DMS 273 (cell line): ENCODE results near the gene BCKDK.

Source experiments
- DNase-seq: peaks from one replicate; lab custom pipeline; 2025; ENCODE audit not compliant: unreplicated experiment; lab: John Stamatoyannopoulos, UW

BCKDK gene

DNA sequence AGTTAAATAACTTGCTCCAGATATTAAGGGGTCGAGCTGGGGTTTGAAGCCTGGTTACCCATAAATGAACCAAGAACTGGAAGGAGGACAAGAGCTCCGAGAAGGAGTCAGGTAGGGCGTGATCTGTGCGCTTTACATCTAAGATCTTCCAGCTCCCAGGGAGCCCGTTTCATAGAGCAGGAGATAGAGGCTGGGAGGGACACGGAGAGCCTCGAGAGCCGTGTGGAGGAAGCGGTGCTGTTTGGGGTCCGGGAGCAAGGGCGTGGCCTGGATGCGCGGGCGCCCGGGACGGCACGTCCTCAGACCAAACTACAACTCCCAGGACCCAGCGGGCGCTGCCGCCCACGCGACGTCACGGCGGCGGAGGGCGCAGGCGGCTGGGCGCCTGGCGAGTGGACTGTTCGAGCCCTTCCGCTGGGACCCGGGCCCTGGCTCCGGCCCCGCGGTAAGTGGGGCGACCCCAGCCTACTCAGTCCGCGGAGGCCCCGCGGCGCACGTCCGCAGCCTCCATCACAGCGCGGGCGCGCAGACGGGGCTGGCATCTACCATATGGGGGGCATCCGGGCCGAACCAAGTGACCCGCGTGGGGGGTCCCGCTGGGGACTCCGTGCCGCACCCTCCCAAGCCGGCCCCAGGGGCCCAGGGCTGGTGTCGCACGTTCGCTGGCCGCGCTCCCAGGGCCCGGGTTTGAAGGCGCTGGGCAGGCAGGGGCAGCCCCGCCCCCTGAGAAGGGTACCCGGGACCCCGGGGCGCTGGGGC, at the start of gene BCKDK:
BCKDK (plus strand) TSS at position 352 of the 759 bp plus-strand sequence. CDS start 838 bp downstream, outside the sequence.
- DNase-seq = peak; percentile 94

DNA sequence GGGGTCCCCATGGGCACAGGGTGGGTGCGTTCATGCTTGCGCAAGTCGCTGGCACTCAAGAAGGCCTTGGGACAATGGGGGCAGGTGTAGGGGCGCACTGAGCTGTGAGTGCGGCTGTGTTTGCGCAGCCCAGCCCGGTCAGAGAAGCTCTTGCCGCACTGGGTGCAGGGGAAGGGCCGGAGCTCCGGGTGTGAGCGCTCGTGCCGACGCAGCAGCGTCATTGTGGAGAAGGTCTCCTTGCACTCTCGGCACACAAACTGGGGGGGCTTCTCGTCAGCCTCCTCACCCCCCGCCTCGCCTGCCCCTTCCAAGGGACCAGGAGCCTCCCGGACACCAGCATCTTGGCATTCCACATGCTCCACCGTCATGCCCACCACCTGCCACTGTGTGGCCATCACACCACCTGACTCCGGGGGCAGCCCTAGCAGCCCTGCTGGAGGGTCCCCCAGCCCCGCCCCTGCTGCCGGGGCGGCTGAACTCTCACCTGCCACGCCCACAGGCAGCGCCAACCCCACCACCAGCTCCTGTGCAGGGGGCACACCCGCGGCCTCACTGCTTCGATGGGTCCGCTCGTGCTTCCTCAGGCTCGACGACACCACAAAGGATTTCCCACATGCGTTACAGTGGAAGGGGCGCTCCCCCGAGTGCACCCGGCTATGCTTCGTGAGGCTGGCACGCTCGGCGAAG, 46.9 kb upstream of the BCKDK start:
- DNase-seq = no peak

DNA sequence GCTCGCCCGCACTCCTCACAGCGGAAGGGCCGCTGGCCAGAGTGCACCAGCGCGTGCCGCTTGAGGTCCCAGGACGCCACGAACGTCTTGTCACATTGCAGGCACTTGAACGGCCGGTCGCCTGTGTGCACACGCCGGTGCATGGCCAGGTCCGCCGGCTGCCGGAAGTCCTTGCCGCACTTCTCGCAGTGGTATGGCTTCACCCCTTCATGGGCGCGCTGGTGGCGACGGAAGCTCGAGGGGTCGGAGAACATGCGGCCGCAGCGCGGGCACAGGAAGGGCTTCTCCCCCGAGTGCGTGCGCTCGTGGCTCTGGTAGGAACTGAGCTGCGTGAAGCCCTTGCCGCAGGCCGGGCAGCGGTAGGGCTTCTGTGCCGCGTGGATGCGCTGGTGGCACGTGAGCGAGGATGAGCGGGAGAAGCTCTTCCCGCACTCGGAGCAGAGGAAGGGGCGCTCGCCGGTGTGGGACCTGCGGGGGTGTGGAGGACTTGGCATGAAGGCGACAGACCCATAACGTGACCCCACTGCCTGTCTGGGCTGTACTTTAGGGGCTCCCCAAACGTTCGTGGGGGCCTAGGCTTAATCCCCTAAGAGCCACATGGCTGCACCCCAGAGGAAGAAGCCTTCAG, 46.3 kb upstream of the BCKDK start:
- no peak for DNase-seq

DNA sequence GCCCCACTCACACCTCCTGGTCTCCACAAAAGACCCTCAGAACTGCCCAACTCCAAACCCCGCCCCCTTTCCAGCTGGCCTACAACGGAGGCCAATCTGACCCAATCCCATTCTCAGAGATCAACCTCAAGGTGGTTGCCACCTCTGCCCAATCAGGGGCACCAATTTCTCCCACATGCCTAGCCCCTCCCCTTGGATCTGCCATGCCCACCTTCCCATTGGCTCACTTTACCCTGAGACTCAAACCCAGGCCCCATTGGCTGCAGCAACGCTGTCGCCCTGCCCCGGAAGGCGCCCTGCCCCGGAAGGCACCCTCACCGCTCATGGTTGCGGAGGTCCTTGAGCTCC, 44.7 kb upstream of the BCKDK start:
- no peak for DNase-seq

DNA sequence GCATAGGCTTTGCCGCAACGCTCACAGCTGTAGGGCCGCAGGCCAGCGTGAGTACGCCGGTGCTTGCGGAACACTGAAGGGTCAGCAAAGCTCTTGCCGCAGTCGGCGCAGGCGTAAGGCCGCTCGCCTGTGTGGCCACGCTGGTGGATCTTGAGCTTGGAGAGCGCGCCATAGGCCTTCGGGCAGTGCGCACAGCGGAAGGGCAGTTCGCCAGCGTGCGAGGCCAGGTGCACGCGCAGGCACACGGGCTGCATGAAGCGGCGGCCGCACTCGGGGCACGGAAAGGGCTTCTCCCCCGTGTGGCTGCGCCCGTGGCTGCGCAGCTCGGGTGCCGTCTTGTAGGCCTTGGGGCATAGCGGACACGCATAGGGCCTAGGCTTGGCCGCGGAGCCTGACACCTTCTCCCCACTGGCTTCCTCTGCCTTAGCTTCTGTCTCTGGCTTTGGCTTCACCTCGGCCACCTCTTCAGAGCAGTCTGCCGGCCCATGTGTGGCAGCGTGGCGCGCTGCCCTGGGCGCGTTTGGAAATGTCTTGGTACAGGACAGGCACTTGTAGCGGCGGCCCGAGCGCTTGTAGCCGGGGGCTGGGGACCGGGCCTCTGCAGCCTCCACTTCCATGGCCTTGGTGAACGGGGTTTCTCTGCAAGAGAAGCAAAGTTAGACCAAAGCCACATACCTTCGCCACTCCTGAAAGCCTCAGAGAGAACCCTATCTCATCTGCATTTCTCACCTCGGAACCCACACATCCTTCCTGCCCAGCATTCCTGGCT, 44.2 kb upstream of the BCKDK start:
- DNase-seq = no peak

DNA sequence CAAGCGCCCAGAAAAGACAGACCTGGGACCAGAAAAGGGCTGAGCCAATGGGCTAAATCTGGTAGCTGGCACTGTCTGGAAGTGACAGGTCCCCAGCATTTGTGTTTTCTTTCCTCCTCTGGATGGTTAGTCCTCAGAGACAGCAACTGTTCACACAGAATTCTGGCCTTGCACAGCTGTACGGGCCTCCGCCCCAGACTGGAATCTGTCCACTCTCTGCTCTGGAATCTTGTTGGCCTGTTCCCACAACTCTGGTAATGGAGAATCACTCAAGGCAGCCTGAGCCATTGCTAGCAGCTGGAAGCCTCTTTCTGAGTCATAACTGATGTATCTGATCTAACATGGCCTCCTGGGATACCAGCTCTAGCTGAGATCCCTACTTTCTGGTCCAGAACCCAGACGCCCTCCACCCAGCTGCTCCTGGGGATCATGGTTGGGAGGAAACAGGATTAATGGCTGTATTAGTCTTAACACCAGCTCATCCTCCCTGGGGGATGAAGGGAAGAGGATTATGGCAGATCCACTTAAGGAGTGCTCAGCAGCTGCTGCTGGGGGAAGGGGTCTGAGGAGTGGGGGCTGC, 43.2 kb upstream of the BCKDK start:
- no peak for DNase-seq

DNA sequence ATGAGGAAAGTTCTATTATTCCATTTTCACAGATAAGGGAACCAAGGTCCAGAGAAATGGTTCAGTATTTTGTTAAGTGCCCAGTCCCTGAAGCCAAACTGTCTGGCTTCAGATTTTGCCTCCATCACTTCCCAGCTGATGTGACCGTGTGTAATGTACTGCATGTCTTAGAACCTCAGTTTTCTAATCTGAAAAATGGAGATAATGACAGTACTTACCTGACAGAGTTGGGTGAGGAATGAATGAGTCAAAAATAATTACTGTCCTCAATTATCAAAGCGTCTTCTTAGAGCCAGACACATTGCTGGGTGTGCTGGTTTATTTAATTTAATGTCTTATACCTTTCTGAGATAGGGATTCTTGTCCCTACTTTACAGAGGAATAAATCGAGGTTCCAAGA, 40.8 kb upstream of the BCKDK start:
- DNase-seq = no peak

DNA sequence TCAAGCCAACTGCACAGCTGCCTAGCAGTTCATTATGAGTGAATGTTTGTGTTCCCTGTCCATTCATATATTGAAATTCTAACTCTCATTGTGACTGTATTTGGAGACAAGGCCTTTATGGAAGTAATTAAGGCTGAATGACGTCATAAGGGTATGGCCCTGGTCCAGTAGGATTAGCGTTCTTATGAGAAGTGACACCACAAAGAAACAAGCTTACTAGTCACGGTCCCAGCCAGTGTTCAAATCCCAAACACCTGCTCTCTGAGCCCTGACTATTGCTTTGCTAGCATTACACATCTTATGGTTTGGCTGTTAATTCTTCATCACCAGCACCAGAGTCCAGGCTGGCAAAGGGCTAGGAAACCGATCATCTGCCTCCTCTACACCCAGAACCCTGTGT, 36.3 kb upstream of the BCKDK start:
- peak; percentile 60 for DNase-seq

DNA sequence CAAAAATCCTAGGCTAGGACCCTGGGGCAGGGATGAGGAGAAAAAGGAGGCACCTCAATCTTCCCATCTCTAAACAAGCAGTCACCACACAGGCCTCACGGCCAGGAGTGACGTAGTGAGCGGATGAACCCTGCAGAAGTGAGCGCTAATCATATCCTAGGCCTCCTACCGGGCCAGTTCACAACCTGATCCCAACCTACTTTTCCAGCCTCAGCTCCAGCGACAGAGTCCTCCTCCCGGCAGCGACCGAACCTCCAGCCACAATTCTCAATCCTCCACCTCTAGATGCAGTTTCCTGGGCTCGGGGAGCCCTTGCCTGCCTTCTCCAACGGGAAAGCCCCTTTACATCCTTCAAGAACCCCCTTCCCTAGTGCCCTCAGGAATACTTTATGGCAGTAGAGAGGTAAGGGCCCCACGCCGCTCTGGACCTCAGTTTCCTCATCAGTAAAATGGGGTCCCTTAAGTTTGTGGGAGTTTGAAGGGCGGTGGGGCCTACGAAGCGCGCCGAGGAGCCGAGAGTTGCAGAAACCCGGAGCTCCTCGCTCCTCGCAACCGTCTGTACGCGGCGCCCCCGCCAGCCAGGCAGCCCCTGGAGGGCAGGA, 35.5 kb upstream of the BCKDK start:
- DNase-seq = peak; percentile 66

DNA sequence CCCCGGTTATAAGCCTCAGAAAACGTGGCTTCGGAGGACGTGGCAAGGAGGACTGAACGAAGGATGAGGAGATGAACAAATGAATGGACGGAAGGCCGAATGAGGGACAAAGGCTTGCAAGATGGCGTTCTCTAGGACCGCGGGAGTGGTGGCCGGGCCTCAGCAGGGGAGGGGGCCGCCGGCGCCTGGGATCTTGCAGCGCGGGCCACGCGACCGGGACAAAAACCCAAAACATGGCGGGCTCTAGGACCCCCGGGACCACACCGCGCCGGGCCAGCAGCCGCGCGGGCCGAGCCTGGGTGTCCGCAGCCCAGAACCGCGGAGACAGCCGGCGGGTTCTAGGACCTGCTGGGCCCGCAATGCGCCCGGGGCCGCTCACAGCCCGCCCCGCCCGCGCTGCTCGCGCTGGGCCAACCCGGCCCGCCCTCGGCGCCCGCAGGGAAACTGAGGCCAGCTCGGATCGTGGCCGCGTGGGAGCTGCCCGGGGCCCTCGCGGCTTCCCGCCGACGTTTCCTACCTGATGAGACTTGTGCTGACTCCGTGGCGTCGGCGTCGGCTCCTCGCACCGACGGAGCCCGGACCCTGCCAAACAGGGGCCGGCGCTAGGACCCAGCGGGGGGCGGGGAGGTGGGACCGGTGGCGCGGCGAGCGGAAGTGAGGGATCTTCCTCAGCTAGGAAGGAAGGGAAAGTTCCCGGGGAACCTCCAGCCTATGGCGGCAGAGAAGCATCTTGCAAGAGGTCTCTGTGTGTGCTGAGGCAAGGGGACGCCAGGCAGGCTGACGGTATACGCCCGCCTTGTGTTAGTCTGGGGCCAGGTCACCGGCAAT, 34.8 kb upstream of the BCKDK start:
- peak; percentile 97 for DNase-seq

DNA sequence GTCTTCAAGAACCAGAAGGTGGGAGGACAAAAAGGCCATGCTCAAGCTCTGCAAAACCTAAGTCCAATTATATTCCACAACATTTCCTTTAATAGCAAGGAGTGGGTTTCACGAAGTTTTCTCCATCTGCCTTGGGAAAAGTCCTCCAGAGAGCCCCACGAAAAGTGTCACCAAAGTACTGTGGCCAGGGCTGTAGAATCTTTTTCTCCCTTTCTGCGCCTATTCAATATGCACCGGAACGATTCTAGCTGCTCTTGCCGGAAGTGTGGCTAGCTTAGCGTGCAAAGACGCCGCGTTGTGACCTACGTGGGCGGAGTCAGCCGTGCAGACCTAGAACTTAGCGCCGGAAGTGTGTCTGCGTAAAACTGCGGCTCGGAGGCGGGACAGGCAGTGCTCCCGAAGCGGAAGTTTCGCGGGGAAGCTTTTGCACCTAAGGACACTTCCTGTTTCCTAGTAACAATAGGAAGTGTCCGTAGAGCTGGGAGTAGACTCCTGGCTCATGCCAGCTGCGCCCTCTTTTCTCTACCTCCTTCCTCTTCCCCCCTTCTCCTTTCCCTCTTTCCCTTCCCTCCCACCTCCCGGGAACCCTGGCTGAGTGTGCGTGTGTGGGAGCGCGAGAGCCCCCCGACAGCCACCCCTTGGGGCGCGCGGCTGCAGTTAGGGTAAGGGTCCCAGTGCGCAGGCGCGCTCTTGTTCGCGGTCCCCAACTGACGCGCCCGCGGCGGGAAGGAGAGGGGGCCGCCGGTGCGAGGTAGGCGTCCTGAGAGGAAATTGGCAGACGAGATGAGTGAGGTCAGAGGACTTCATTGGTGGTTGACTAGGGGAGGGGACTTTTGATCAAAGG, 34.0 kb upstream of the BCKDK start, which contains the start of the genes ZNF646 and ZNF668:
ZNF646 (plus strand) TSS at position 453 of the 844 bp plus-strand sequence. CDS start 1,903 bp downstream, outside the sequence.
ZNF668 (minus strand) TSS at position 271 of the 844 bp plus-strand sequence. CDS start 9,781 bp downstream, outside the sequence.
- peak; percentile 100 for DNase-seq

DNA sequence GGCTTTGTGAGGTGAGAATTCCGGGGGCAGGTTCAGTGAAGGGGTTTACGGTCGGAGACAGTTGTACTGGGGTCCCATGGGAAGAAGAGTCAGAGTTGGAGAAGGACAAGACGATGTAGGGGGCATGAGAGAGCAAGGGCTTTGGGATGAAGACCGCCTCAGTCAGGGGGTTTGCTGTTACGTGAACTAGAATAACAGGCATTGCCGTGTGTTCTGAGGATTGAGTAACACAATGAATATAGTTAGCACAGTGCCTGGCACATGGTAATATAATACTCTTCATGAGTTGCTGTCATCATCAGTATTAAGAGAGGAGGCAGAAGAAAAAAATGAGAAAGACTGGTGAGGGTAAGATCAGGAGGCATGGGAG, 33.4 kb upstream of the BCKDK start:
- DNase-seq = no peak

DNA sequence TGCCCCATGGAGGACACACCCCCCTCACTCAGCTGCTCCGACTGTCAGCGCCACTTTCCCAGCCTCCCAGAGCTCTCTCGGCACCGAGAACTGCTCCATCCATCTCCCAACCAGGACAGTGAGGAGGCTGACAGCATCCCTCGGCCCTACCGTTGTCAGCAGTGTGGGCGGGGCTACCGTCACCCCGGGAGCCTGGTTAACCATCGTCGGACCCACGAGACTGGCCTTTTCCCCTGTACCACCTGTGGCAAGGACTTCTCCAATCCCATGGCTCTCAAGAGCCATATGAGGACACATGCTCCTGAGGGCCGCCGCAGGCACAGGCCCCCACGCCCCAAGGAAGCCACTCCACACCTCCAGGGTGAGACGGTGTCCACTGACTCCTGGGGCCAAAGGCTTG, 31.9 kb upstream of the BCKDK start:
- DNase-seq = no peak

DNA sequence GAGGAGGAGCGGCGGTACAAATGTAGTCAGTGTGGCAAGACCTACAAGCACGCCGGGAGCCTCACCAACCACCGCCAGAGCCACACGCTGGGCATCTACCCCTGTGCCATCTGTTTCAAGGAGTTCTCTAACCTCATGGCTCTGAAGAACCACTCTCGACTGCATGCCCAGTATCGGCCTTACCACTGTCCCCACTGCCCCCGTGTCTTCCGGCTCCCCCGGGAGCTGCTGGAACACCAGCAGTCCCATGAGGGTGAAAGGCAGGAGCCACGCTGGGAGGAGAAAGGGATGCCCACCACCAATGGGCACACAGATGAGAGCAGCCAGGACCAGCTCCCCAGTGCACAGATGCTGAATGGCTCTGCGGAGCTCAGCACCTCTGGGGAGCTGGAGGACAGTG, 31.2 kb upstream of the BCKDK start:
- no peak for DNase-seq

DNA sequence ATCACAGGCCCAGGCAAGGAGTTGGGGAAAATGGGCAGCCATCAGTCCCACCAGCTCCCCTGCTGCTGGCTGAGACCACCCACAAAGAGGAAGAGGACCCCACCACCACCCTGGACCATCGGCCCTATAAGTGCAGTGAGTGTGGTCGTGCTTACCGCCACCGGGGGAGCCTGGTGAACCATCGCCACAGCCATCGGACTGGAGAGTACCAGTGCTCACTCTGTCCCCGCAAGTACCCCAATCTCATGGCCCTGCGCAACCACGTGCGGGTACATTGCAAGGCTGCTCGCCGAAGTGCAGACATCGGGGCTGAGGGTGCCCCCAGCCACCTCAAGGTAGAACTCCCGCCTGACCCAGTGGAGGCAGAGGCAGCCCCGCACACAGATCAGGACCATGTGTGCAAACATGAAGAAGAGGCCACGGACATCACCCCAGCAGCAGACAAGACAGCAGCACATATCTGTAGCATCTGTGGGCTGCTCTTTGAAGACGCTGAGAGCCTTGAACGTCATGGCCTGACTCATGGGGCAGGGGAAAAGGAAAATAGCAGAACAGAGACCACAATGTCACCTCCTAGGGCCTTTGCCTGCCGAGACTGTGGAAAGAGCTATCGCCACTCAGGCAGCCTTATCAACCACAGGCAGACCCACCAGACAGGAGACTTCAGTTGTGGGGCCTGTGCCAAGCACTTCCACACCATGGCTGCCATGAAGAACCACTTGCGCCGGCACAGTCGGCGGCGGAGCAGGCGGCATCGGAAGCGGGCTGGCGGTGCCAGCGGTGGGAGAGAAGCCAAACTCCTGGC, 30.4 kb upstream of the BCKDK start:
- DNase-seq = no peak

DNA sequence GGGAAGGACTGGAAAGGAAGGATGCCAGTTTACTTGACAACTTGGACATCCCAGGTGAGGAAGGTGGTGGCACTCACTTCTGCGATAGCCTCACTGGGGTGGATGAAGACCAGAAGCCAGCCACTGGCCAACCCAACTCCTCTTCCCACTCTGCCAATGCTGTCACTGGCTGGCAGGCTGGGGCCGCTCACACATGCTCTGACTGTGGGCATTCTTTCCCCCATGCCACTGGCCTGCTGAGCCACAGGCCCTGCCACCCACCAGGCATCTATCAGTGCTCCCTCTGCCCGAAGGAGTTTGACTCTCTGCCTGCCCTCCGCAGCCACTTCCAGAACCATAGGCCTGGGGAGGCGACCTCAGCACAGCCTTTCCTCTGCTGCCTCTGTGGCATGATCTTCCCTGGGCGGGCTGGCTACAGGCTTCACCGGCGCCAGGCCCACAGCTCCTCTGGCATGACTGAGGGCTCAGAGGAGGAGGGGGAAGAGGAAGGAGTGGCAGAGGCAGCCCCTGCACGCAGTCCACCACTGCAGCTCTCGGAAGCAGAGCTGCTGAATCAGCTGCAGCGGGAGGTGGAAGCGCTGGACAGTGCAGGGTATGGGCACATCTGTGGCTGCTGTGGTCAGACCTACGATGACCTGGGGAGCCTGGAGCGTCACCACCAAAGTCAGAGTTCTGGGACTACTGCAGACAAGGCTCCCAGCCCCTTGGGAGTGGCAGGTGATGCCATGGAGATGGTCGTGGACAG, 29.4 kb upstream of the BCKDK start:
- DNase-seq = no peak

DNA sequence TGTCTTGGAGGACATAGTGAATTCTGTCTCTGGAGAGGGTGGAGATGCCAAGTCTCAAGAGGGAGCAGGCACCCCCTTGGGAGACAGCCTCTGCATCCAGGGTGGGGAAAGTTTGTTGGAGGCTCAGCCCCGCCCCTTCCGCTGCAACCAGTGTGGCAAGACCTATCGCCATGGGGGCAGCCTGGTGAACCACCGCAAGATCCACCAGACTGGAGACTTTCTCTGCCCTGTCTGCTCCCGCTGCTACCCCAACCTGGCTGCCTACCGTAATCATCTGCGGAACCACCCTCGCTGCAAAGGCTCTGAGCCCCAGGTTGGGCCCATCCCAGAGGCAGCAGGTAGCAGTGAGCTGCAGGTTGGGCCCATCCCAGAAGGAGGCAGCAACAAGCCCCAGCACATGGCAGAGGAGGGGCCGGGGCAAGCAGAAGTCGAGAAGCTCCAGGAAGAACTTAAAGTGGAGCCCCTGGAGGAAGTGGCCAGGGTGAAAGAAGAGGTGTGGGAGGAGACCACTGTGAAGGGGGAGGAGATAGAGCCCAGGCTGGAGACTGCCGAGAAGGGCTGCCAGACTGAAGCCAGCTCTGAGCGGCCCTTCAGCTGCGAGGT, 28.7 kb upstream of the BCKDK start:
- no peak for DNase-seq
